ENCODE measurements around the gene APELA.
"Not testable (repeated sequence)": the region's sequence is repeated elsewhere in the genome, so short reads cannot be mapped to it uniquely, and the experiment has no call there.

APELA gene

DNA sequence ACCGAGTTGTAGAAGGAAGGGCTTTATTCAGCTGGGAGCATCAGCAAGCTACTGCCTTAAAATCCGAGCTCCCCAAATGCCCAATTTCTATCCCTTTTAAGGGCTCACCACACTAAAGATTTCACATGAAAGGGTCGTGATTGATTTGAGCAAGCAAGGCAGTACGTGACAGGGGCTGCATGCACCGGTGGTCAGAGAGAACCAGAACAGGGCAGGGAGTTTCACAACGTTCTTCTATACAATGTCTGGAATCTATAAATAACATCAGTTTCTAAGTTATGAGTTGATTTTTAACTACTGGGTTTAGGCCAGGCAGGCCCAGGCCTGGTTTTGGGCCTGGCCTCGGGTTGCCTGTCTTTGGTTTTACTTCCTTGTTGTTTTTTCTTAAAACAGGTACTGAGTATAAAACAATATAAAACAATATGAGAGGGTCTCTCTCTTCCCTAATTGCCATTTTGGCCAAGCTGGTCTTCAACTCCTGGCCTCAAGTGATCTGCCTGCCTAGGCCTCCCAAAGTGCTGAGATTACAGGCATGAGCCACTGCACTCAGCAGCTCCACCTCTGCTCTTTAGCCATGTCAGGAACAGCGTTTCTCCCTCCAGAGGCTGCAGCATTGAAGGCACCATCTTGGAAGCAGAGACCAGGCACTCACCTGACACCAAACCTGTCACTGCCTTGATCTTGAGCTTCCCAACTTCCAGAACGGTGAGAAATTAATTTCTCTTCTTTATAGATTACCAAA is 59.1 kb downstream of the APELA start:
- H3K27me3 Mint-ChIP-seq; H3K4me1 Mint-ChIP-seq (ENCODE audit: low read depth); intact Hi-C loops (cut with micrococcal nuclease); H3K9me3 Mint-ChIP-seq; H3K4me3 Mint-ChIP-seq; H3K27ac Mint-ChIP-seq; H3K36me3 Mint-ChIP-seq (ENCODE audit: low read depth): not testable (repeated sequence)

DNA sequence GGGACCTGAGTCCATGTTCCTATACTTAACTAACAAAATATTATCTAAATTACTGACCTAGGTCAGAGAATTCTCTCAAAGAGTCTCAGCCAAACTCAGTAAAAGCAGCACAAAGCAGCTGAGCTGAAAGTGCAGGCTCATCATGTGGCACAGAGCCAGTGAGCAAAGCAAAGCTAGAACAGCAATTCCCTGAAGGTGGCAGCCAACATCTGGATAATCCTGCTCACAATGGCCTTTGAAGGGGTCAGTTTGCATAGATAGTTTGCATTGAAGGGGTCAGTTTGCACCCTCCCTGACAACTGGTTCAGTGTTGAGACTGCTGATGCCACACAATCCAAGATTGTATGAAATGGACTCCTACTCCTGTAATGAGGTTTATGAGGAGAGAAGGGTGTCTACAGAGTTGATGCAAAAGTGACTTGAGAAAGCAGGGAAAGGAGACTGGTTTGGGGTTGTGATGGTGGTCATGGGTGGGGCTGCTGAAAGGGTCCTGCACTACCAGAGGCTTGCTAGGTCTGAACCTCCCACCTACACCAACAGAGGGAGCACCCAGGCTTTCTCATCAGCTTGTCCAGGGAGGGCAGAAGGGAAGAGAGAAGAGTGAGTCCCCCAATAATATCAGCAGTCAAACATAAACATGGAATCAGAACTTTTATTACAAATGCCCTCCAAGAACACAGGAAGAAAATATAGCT is 60.7 kb downstream of the APELA start:
- Mint-ChIP-seq H3K27me3 (peaks cover 2% of the 10 kb centered on the region), H3K27ac (no peak overlapping the region), H3K36me3 (ENCODE audit: low read depth) (no peaks in the 10 kb centered on the region), H3K4me3 (no peak overlapping the region), H3K4me1 (ENCODE audit: low read depth) (no peaks in the 10 kb centered on the region), H3K9me3 (no peaks in the 10 kb centered on the region)
- intact Hi-C loops (cut with micrococcal nuclease), result no loop called here

GRCh38 chr4:164943192-164943591 is 66.2 kb downstream of the APELA start:
- Mint-ChIP-seq H3K36me3 (ENCODE audit: low read depth) (no peaks in the 10 kb centered on the region), H3K27ac (no peak overlapping the region), H3K4me3 (no peak overlapping the region), H3K9me3 (no peaks in the 10 kb centered on the region), H3K27me3 (peaks cover 7% of the 10 kb centered on the region), H3K4me1 (ENCODE audit: low read depth) (no peaks in the 10 kb centered on the region)
- intact Hi-C loops (cut with micrococcal nuclease), result no loop called here

DNA sequence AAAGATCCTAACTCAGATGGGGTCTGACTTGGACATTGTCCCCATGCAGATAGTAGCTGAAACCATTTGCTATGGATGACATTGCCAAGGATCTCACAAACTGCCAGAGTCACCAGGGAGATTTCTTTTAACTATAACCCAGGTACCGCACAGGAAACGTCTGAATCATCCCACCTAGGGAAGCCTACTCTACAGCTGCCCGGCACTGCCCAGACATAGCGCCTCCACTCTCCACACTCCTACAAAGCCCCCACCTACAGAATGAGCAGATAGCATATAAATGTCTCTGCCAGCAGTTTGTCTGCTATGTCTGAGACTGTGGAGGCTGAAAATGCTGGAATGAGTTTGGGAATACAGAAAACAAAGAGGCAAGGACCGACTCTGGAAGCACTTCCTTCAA is 68.2 kb downstream of the APELA start:
- intact Hi-C loops (cut with micrococcal nuclease), result no loop called here
- Mint-ChIP-seq H3K27me3 (peaks cover 6% of the 10 kb centered on the region), H3K4me3 (no peak overlapping the region), H3K36me3 (ENCODE audit: low read depth) (no peaks in the 10 kb centered on the region), H3K27ac (no peak overlapping the region), H3K9me3 (no peaks in the 10 kb centered on the region), H3K4me1 (ENCODE audit: low read depth) (no peaks in the 10 kb centered on the region)

- H3K27me3 Mint-ChIP-seq, result peaks cover 7% of the 10 kb centered on the region
- no peak overlapping the region for H3K4me3 Mint-ChIP-seq
- H3K9me3 Mint-ChIP-seq, result no peaks in the 10 kb centered on the region
- H3K4me1 Mint-ChIP-seq (ENCODE audit: low read depth), result no peaks in the 10 kb centered on the region
- intact Hi-C loops (cut with micrococcal nuclease), result no loop called here
- H3K36me3 Mint-ChIP-seq (ENCODE audit: low read depth), result no peaks in the 10 kb centered on the region
- no peak overlapping the region for H3K27ac Mint-ChIP-seq
These were observed 69.8 kb downstream of the APELA start for GRCh38 chr4:164946810-164947209.
